H1 (cell line): ENCODE measurements around the gene KCNJ10. TPM values are rescaled to one million over a fixed set of nuclear protein-coding genes. Genes with fewer than 3 reads are reported as not detected.

Experiments
- CHD7 ChIP-seq: fragments of 300-600 bp; sonication (generic); IDR thresholded peaks from 2 replicates; pipeline ENCODE4 v1.7.1; 2012; ENCODE audit warnings: low read length, moderate library complexity, mild to moderate bottlenecking, inconsistent platforms; ENCODE audit not compliant: insufficient replicate concordance
- FOSL1 ChIP-seq: IDR thresholded peaks from 2 replicates; pipeline ENCODE4 v1.6.1; 2011; ENCODE audit warnings: mild to moderate bottlenecking, low read depth, low read length, moderate library complexity; ENCODE audit not compliant: insufficient read depth
- GTF2F1 ChIP-seq: IDR thresholded peaks from 2 replicates; pipeline ENCODE4 v1.6.1; 2012; ENCODE audit warnings: low read depth, low read length, improper control_type of control experiment, borderline replicate concordance
- MAFK ChIP-seq: IDR thresholded peaks from 2 replicates; pipeline ENCODE4 v1.6.1; 2012; ENCODE audit warnings: low read depth, mild to moderate bottlenecking, improper control_type of control experiment, low read length
- RXRA ChIP-seq: IDR thresholded peaks from 2 replicates; pipeline ENCODE4 v1.6.1; 2011; ENCODE audit warnings: low read depth, mild to moderate bottlenecking, low read length, moderate library complexity; ENCODE audit not compliant: insufficient read depth
- SIX5 ChIP-seq: IDR thresholded peaks from 2 replicates; pipeline ENCODE4 v1.6.1; 2011; ENCODE audit warnings: mild to moderate bottlenecking, low read depth, low read length
- SP2 ChIP-seq: IDR thresholded peaks from 2 replicates; pipeline ENCODE4 v1.6.1; 2012; ENCODE audit warnings: mild to moderate bottlenecking, low read length, inconsistent platforms
- TAF1 ChIP-seq: IDR thresholded peaks from 2 replicates; pipeline ENCODE4 v1.6.1; 2011; ENCODE audit warnings: mild to moderate bottlenecking, low read depth, low read length
- TAF7 ChIP-seq: optimal IDR thresholded peaks from 2 replicates; pipeline ENCODE3; 2011; ENCODE audit warnings: low read depth, mild to moderate bottlenecking, inconsistent platforms, low read length, moderate library complexity, borderline replicate concordance
- TCF12 ChIP-seq: IDR thresholded peaks from 2 replicates; pipeline ENCODE4 v1.6.1; 2011; ENCODE audit warnings: low read depth, mild to moderate bottlenecking, low read length
- YY1 ChIP-seq: IDR thresholded peaks from 2 replicates; pipeline ENCODE4 v1.6.1; 2011; ENCODE audit warnings: low read depth, mild to moderate bottlenecking, low read length
- polyA plus RNA-seq, 7 experiments: library from polyadenylated mRNA; depleted of rRNA in 3 of 7; stranded (reverse) in 5 of 7; unstranded in 2 of 7; fragments of >200 nt in 5 of 7; fragments of 200-250 nt in 2 of 7; gene quantifications; 1 replicate in 5 of 7; 2 replicates in 1 of 7; 4 replicates in 1 of 7; pipeline versions ENCODE4 v1.2.1 to v1.2.3, GENCODE V29; 2011 to 2013; ENCODE audit warnings: missing spikeins in 2 of 7, mixed read lengths in 2 of 7
- total RNA-seq: library from RNA; stranded (reverse); fragmentation: NEBNext Ultra II Directional; extraction: Animal tissue kit (Norgen Biotek cat#: 25700); gene quantifications from 2 replicates; pipeline ENCODE4 v1.2.1, GENCODE V29; 2021

KCNJ10 gene
- total and polyA plus RNA-seq, 2 of the 8 experiments (the other 6 are each of a cell fraction or from before 2014, with no cell fraction given), result 1.7 to 2.4 TPM

DNA sequence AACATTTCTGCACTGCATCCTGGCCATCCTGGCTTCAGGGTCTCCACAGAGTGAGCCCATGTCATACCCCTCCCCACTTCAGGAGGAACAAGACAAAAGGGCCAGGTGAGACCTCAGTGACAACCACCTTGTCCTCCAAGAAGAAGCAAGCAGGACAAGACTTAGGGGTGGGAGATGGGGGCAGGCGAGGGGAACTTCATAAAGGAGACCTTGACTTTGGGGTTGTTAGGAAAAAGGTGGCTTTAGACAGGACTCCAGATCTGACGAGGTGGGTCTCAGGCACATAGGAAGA is 91.9 kb downstream of the KCNJ10 start (continued):
- TF ChIP-seq CHD7, result no peak
- TF ChIP-seq YY1, result no peak
- no peak for TF ChIP-seq TAF1
- TF ChIP-seq RXRA, result no peak
- TF ChIP-seq MAFK, result no peak
- TF ChIP-seq SP2, result no peak
- TF ChIP-seq TAF7, result no peak
- no peak for TF ChIP-seq GTF2F1
- no peak for TF ChIP-seq TCF12
- TF ChIP-seq SIX5, result no peak
- no peak for TF ChIP-seq FOSL1
